Gastrocnemius medialis (tissue), 4 donors: Measurements from ENCODE around the gene COL4A4. TPM values are rescaled to one million over a fixed set of nuclear protein-coding genes. Genes with fewer than 3 reads are reported as not detected.
A peak's percentile ranks its signal among the peaks of the same experiment; 100 is the strongest.

Experiments used
- ATAC-seq, 2 donors: fragments of 150-250 bp; one replicate each; pipeline ENCODE4 v1.9.1; 2016
- DNase-seq, 2 donors: peaks; one replicate each; pipeline ENCODE4 v3.0.0-alpha.2; 2019
- H3K27ac ChIP-seq, 4 donors: fragments of 200-600 bp; sonication (generic); 1 replicate in 1 of 4; 2 replicates in 3 of 4; pipeline ENCODE4 v1.5.1; 2016 to 2018; ENCODE audit warnings: mild to moderate bottlenecking in 2 of 4, moderate library complexity in 1 of 4
- H3K27me3 ChIP-seq, 3 donors: fragments of 200-600 bp; sonication (generic) in 2 of 3; 1 replicate in 1 of 3; 2 replicates in 2 of 3; pipeline versions ENCODE4 v1.5.1 to v1.6.0; 2016 to 2019; ENCODE audit warnings: mild to moderate bottlenecking in 1 of 3, moderate library complexity in 1 of 3
- H3K36me3 ChIP-seq, 2 donors: fragments of 200-600 bp; sonication (generic) in 1 of 2; one replicate each; pipeline ENCODE4 v1.5.1; 2017 to 2018
- H3K4me1 ChIP-seq, 2 donors: fragments of 200-600 bp; sonication (generic) in 1 of 2; one replicate each; pipeline ENCODE4 v1.5.1; 2016 to 2017; ENCODE audit warnings: mild to moderate bottlenecking in 2 of 2
- H3K4me3 ChIP-seq, 4 donors: fragments of 200-600 bp; sonication (generic) in 3 of 4; 1 replicate in 1 of 4; 2 replicates in 3 of 4; pipeline ENCODE4 v1.5.1; 2016 to 2019; ENCODE audit warnings: mild to moderate bottlenecking in 2 of 4
- H3K9me3 ChIP-seq, 3 donors: fragments of 200-600 bp; sonication (generic) in 2 of 3; 1 replicate in 1 of 3; 2 replicates in 2 of 3; pipeline ENCODE4 v1.5.1; 2016 to 2019
- CTCF ChIP-seq, 5 experiments: fragments of 450-650 bp in 3 of 5; fragments of 200-600 bp in 2 of 5; sonication (generic) in 2 of 5; IDR thresholded peaks in 4 of 5; conservative IDR thresholded peaks in 1 of 5; 1 replicate in 4 of 5; 2 replicates in 1 of 5; pipeline ENCODE4 v1.5.1; 2016 to 2019; ENCODE audit warnings: antibody characterized with exemption in 5 of 5, mild to moderate bottlenecking in 3 of 5, moderate library complexity in 3 of 5
- POLR2A ChIP-seq, 2 donors: fragments of 450-650 bp; IDR thresholded peaks; one replicate each; pipeline ENCODE4 v1.6.1; 2017; ENCODE audit warnings: antibody characterized with exemption in 2 of 2, mild to moderate bottlenecking in 2 of 2, moderate library complexity in 2 of 2
- in situ Hi-C, 4 donors: fragments of 200-750 bp; cut with MboI; loops; one replicate each; pipeline versions ENCODE4 v1.15.0 to v1.8.0; 2017; ENCODE audit warnings: low sequenced_read_pairs in 4 of 4
- intact Hi-C: fragments of 100-400 bp; cut with DNase I; formaldehyde crosslinking; loops from one replicate; pipeline ENCODE4 v1.15.1; 2023; ENCODE audit warnings: low total_unique reads
- total RNA-seq, 4 donors: library from RNA; depleted of rRNA; stranded (reverse); fragments of >200 nt; gene quantifications; one replicate each; pipeline versions ENCODE4 v1.1.0 to v1.2.3, GENCODE V29; 2016

COL4A4 gene
- total RNA-seq, 4 donors from 2014 or later = 2.0 to 11.4 (median 5.7) TPM

GRCh38 chr2:227130636-227131035 lies 33.4 kb downstream of the COL4A4 start:
- DNase-seq (no peak), ATAC-seq (no peak)
- no peaks in the 10 kb centered on the region for H3K27me3 ChIP-seq
- H3K9me3 ChIP-seq = no peaks in the 10 kb centered on the region
- H3K36me3 ChIP-seq = no peaks in the 10 kb centered on the region
- H3K27ac ChIP-seq = peak overlapping the region in 1 of 4 donors; percentile 11
- TF ChIP-seq CTCF (IDR thresholded peaks at IDR 0.05 in 4 of 5, conservative IDR thresholded peaks at IDR 0.05 in 1 of 5) (no peak), POLR2A (IDR thresholded peaks at IDR 0.05) (no peak)
- peaks cover 17 to 20% of the 10 kb centered on the region in 2 donors for H3K4me1 ChIP-seq
- intact Hi-C loops (loop anchor here (1.0 to 5.0 kb wide), 2 partner anchors 108 to 197 kb away; partner anchors contain the start of gene MFF), in situ Hi-C loops (no loop called here)
- no peak overlapping the region for H3K4me3 ChIP-seq

GRCh38 chr2:227127201-227127600 lies 36.8 kb downstream of the COL4A4 start:
- Histone ChIP-seq H3K4me3 (no peak overlapping the region), H3K9me3 (no peaks in the 10 kb centered on the region), H3K4me1 (peaks cover 0 to 5% of the 10 kb centered on the region in 2 donors), H3K27ac (no peak overlapping the region), H3K36me3 (no peaks in the 10 kb centered on the region), H3K27me3 (no peaks in the 10 kb centered on the region)
- intact Hi-C loops = no loop called here
- ATAC-seq (no peak), DNase-seq (no peak)
- no peak for TF ChIP-seq CTCF (IDR thresholded peaks at IDR 0.05 in 4 of 5, conservative IDR thresholded peaks at IDR 0.05 in 1 of 5)
- in situ Hi-C loops = loop anchor here (5.0 kb wide), 1 partner anchor 115 kb away; no protein-coding TSS in a partner anchor

- Histone ChIP-seq H3K27ac (no peak overlapping the region), H3K27me3 (no peaks in the 10 kb centered on the region), H3K36me3 (peaks cover 0 to 2% of the 10 kb centered on the region in 2 donors), H3K4me3 (no peak overlapping the region), H3K9me3 (no peaks in the 10 kb centered on the region), H3K4me1 (peaks cover 0 to 3% of the 10 kb centered on the region in 2 donors)
- ATAC-seq = no peak
- in situ Hi-C loops = loop anchor here (5.0 kb wide), 1 partner anchor 117 kb away; no protein-coding TSS in a partner anchor
- no peak for TF ChIP-seq POLR2A (IDR thresholded peaks at IDR 0.05)
- TF ChIP-seq CTCF (IDR thresholded peaks at IDR 0.05 in 4 of 5, conservative IDR thresholded peaks at IDR 0.05 in 1 of 5) = no peak
- no peak for DNase-seq
- intact Hi-C loops = no loop called here
Observed at GRCh38 chr2:227125506-227125905, 38.5 kb downstream of the COL4A4 start.

- no peaks in the 10 kb centered on the region for H3K9me3 ChIP-seq
- TF ChIP-seq POLR2A (IDR thresholded peaks at IDR 0.05) (no peak), CTCF (IDR thresholded peaks at IDR 0.05 in 4 of 5, conservative IDR thresholded peaks at IDR 0.05 in 1 of 5) (no peak)
- intact Hi-C loops (no loop called here), in situ Hi-C loops (loop anchor here (5.0 kb wide), 1 partner anchor 117 kb away; no protein-coding TSS in a partner anchor)
- H3K4me1 ChIP-seq = no peaks in the 10 kb centered on the region
- DNase-seq (no peak), ATAC-seq (no peak)
- no peak overlapping the region for H3K27ac ChIP-seq
- no peak overlapping the region for H3K4me3 ChIP-seq
- peaks cover 0 to 9% of the 10 kb centered on the region in 2 donors for H3K36me3 ChIP-seq
- no peaks in the 10 kb centered on the region for H3K27me3 ChIP-seq
Observed at GRCh38 chr2:227124811-227125210, 39.2 kb downstream of the COL4A4 start.

- H3K36me3 ChIP-seq = peaks cover 4 to 20% of the 10 kb centered on the region in 2 donors
- ATAC-seq = no peak
- no peaks in the 10 kb centered on the region for H3K27me3 ChIP-seq
- TF ChIP-seq POLR2A (IDR thresholded peaks at IDR 0.05) (no peak), CTCF (IDR thresholded peaks at IDR 0.05 in 4 of 5, conservative IDR thresholded peaks at IDR 0.05 in 1 of 5) (no peak)
- no peaks in the 10 kb centered on the region for H3K9me3 ChIP-seq
- no peak overlapping the region for H3K27ac ChIP-seq
- in situ Hi-C loops (no loop called here), intact Hi-C loops (no loop called here)
- H3K4me1 ChIP-seq = no peaks in the 10 kb centered on the region
- H3K4me3 ChIP-seq = no peak overlapping the region
- DNase-seq = no peak
Observed at GRCh38 chr2:227123697-227124096, 40.3 kb downstream of the COL4A4 start.
